GM19193 (cell line): ENCODE measurements around the gene COQ7.

Source experiments
- POLR2A ChIP-seq: IDR thresholded peaks from 4 replicates; pipeline ENCODE4 v1.6.1; 2011; ENCODE audit not compliant: insufficient read depth, insufficient read length; ENCODE audit errors: extremely low read depth

The COQ7 gene

GRCh38 chr16:19073863-19074262 lies 6.4 kb downstream of the COQ7 start:
- no peak for TF ChIP-seq POLR2A

GRCh38 chr16:19075511-19075910 lies 8.1 kb downstream of the COQ7 start:
- TF ChIP-seq POLR2A = no peak

- TF ChIP-seq POLR2A = no peak
Observed at GRCh38 chr16:19077879-19078278, 10.5 kb downstream of the COQ7 start.

GRCh38 chr16:19083670-19084069 lies 16.3 kb downstream of the COQ7 start:
- TF ChIP-seq POLR2A = no peak

- TF ChIP-seq POLR2A = no peak
Observed at GRCh38 chr16:19084139-19084538, 16.7 kb downstream of the COQ7 start.

GRCh38 chr16:19084879-19085278 lies 17.5 kb downstream of the COQ7 start:
- no peak for TF ChIP-seq POLR2A

- TF ChIP-seq POLR2A = no peak
Observed at GRCh38 chr16:19085679-19086200, 18.3 kb downstream of the COQ7 start.

GRCh38 chr16:19086322-19087199 lies 19.1 kb downstream of the COQ7 start:
- TF ChIP-seq POLR2A = no peak

- TF ChIP-seq POLR2A = no peak
Observed at GRCh38 chr16:19088341-19088916, 21.0 kb downstream of the COQ7 start.

- TF ChIP-seq POLR2A = no peak
Observed at GRCh38 chr16:19089410-19089955, 22.1 kb downstream of the COQ7 start.

- TF ChIP-seq POLR2A = no peak
Observed at GRCh38 chr16:19090916-19091315, 23.5 kb downstream of the COQ7 start.

GRCh38 chr16:19092653-19093410 lies 25.4 kb downstream of the COQ7 start:
- no peak for TF ChIP-seq POLR2A

- TF ChIP-seq POLR2A = no peak
Observed at GRCh38 chr16:19093631-19094541, 26.5 kb downstream of the COQ7 start.
